Glomerular visceral epithelial cell (primary cell): ENCODE data around the gene NOP56.

ENCODE experiments used
- DNase-seq: peaks from one replicate; pipeline ENCODE4 v3.0.0-alpha.2; 2016; ENCODE audit errors: extremely low spot score

Gene NOP56

GRCh38 chr20:2703716-2704475 is 51.5 kb downstream of the NOP56 start:
- DNase-seq = no peak

DNA sequence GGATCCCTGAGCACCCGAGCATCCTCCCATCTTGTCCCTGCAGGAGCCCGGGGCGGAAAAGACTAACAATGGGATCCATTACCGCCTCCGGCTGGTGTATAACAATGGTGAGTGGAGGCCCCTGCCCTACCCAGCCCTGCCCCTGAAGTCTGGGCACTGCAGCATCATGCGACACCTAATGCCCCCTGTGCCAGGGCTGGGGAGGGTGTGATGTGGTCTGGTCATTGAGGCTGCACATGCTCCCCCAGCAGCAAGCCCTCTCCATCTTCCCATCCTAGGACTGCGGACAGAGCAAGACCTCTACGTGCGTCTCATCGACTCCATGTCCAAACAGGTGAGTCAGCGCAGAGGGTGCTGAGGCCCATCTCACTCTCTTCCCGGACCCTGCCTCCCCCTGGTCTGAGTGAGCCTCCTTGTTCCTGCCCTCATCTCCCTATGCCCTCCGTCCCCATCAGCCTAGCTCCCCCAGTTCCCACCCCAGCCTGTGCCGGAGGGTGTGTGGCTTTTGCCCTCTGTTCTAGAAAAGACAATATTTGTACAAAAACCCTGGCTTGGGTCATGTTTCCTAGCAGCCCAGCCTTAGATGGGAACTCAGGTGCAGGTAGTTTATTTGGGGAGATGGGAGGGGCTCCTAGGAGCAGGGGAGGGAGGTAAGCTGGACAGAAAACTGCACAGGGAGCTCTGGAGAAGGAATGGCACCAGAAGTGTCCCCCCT is 53.7 kb downstream of the NOP56 start:
- DNase-seq = no peak

DNA sequence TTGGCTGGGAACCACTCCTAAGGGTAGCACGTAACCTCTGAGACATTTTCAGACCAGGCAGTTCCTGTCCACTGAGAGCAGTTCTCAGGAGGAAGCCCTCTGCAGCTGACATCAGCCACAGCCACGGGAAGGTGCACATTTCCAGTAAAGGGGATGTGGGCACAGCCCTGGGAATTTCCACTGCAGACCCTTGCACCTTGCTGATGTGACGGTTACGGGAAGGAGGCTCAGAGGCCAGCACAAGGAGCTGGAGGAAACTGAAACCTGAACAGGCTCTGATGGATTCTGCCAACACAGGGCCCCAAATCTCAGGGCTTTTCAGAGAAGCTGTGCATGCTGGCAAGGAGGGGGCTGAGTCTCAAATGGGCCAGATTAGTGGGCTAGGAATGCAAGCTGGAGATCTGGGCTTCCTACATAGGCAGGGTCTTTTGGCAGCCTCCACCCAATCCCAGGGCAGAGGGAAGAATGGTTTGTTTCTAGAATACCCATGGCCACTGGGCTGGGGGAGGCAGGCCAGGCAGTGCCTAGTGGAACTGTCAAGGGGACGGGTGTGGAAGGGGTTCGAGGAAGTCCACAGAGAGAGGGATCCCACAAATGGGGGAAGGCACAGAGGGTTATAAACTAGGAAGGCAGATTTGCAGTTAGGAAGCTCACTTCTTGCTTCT is 54.4 kb downstream of the NOP56 start:
- no peak for DNase-seq

GRCh38 chr20:2707353-2708072 is 55.1 kb downstream of the NOP56 start:
- DNase-seq = no peak
